Endometrial microvascular endothelial cells (primary cell): ENCODE data around the gene HRCT1. TPM values are rescaled to one million over a fixed set of nuclear protein-coding genes. Genes with fewer than 3 reads are reported as not detected.

ENCODE experiments used
- in situ Hi-C: cut with HindIII; loops from 2 replicates; pipeline ENCODE4 v1.10.0; 2017; ENCODE audit warnings: low sequenced_read_pairs, low pct_unique_long_range_greater_than_20kb; ENCODE audit errors: inconsistent ontology term
- total RNA-seq: library from RNA; depleted of rRNA; stranded (reverse); fragments of >200 nt; gene quantifications from one replicate; pipeline ENCODE4 v1.2.3, GENCODE V29; 2015; ENCODE audit errors: inconsistent ontology term

Gene HRCT1
- 0.19 TPM for total RNA-seq

GRCh38 chr9:35905912-35906679 lies at the start of gene HRCT1:
TSS of gene HRCT1 (plus strand) at chr9:35906202. CDS start at chr9:35906288, 86 bp downstream.
- in situ Hi-C loops, result loop anchor here (10.0 kb wide), 1 partner anchor 119 kb away; no protein-coding TSS in a partner anchor

DNA sequence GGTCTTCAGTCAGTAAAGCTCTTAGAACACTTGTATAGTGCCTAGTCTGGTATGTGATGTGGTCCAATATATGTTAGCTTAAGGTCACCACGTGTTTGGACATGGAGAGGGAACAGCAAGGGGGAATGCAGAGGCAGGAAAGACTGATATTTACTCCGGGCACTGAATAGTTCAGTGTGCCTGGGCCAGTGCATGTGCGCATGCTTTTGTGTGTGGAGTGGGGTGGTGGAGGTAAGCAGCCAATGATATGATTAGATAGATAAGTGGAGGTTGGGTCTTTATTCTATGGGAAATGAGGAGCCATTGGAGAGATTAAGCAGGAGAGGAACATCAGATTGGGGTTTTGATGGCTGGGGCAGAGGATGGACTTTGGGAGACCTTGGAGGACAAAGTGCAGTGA lies 49.8 kb upstream of the HRCT1 start:
- in situ Hi-C loops, result no loop called here

- in situ Hi-C loops, result no loop called here
These were observed 49.1 kb upstream of the HRCT1 start for GRCh38 chr9:35856882-35857281.

GRCh38 chr9:35858458-35858857 lies 47.5 kb upstream of the HRCT1 start:
- in situ Hi-C loops, result no loop called here

- in situ Hi-C loops, result no loop called here
These were observed 46.6 kb upstream of the HRCT1 start for GRCh38 chr9:35859310-35859989.

DNA sequence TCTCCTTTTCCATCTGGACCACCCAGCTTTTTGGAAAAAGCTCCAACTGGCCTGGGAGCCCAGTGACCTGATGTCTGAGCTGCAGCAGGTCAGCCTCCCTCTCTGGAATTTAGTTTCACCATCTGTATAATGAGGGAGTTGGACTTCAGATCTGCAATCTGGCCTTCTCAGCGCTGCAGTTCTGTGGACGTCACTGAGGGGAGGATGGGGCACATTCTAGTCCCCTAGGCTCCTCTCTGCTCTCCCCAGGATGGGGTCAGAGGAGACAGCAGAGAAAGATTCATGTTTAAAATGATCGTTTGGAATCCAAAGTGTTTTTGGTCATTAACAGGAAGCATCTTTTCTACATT lies 46.0 kb upstream of the HRCT1 start:
- in situ Hi-C loops, result loop anchor here (10.0 kb wide), 1 partner anchor 45 kb away; the partner anchor contains the start of genes HINT2 and SPAG8

DNA sequence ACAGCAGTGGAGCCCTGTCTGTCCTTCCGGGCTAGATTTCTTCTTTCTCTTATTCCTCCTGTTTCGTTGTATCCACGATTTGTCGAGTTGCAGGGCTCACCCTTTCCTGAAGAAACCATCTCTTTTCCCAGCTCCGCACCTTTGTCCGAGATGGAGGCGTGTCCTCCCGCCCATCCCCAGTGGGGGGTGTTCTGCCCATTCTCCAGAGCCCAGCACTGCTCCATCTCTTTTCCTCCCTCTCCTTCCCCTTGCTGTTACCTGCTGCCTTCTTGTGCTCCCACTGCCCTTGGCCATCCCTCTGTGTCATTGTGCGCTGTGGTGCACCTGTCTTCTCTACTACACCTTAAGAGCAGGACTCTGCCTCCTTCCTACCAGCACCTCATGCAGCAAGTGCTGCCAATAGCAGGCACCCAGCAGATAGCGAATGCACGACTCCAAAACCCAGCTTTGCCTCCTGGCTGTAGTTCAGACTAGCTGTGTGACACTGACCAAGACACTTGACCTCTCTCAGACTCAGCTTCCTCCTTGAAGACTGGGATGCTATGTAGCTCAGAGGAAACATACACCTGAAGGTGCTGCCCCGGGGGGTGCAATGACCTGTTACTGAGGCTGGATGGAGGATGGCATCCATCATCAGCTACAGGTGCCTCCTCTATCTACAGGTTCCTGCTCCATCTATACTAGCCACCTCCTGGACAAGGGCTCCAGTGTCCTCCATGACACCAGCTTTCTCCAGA lies 44.7 kb upstream of the HRCT1 start:
- in situ Hi-C loops, result loop anchor here (10.0 kb wide), 1 partner anchor 47 kb away; the partner anchor contains the start of genes HINT2 and SPAG8

DNA sequence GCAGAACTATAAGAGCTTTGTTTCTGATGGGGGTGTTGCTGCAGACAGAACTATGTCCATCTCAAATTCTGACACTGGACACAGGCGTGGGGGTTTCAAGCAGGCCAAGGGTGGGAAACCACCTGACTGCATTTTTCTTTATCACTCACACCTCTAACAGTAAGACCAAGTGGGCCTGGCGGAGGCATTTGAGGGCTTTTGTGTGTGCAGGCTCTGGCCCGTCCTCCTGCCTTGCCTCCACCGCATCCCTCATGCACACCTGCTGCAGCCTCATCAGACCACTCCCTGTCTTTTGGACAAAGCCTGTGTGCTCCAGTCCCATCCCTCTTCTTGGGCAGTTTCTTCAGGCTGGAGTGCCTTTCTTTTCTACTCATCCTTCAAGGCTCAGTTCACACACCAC lies 43.7 kb upstream of the HRCT1 start:
- in situ Hi-C loops, result loop anchor here (10.0 kb wide), 1 partner anchor 48 kb away; the partner anchor contains the start of genes HINT2 and SPAG8

DNA sequence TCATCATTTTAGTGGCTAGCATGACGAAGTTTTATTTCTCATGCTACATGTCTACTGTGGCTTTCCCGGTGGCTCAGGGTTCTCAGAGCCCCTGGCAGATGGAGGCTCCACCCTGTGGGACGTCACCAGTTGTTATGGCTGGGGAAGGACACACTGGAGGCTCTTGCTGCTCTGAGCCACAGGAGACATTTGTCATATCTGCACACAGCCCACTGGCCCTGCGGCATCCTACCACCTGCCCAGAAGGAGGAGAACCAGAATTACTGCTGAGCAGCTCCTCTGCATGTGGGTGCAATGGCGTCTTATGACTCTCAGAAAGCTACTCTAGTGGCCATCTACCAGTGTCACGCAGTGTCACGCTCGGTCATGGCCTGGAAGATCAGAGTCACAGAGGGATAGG lies 42.4 kb upstream of the HRCT1 start:
- in situ Hi-C loops, result loop anchor here (10.0 kb wide), 1 partner anchor 49 kb away; the partner anchor contains the start of genes HINT2 and SPAG8

- in situ Hi-C loops, result loop anchor here (10.0 kb wide), 1 partner anchor 50 kb away; the partner anchor contains the start of genes HINT2 and SPAG8
These were observed 41.2 kb upstream of the HRCT1 start for GRCh38 chr9:35864695-35865255.

GRCh38 chr9:35867538-35867937 lies 38.5 kb upstream of the HRCT1 start:
- in situ Hi-C loops, result loop anchor here (10.0 kb wide), 1 partner anchor 53 kb away; the partner anchor contains the start of genes HINT2 and SPAG8

GRCh38 chr9:35868933-35869332 lies 37.1 kb upstream of the HRCT1 start:
- in situ Hi-C loops, result loop anchor here (10.0 kb wide), 1 partner anchor 54 kb away; the partner anchor contains the start of genes HINT2 and SPAG8

GRCh38 chr9:35869621-35870216 lies 36.3 kb upstream of the HRCT1 start:
- in situ Hi-C loops, result loop anchor here (10.0 kb wide), 1 partner anchor 55 kb away; the partner anchor contains the start of genes HINT2 and SPAG8

DNA sequence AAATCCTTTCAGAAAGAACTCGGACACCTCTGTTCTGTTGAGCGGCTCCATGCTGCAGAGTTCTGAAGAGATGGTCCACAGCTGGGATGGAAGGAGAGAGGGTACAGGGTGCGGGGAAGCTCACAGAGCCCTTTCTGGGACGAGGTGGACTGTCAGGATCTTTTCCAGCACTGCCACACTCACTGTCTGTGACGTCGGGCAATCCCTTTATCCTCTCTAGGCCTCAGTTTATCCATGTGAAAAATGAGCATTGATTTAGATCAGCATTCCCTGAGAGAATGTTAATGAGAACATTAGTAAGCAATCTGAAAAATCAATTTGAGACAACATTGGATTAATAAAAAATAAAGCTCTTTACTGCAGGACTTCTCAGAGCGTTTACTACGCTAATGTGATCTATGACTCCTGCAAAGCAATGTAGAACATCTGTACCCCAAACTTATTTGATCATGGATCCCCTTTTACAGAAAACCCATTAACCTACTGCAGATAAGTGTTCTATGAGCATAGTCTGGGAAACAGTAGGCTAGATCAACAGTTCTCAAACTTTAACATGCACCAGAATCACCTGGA lies 35.6 kb upstream of the HRCT1 start, which contains the start of gene OR13J1:
OR13J1 (minus strand) TSS at position 51 of the 573 bp plus-strand sequence; CDS start at position 51, 0 bp downstream.
- in situ Hi-C loops, result no loop called here

GRCh38 chr9:35871545-35871944 lies 34.5 kb upstream of the HRCT1 start:
- in situ Hi-C loops, result no loop called here

- in situ Hi-C loops, result no loop called here
These were observed 33.5 kb upstream of the HRCT1 start for GRCh38 chr9:35872505-35872904.

DNA sequence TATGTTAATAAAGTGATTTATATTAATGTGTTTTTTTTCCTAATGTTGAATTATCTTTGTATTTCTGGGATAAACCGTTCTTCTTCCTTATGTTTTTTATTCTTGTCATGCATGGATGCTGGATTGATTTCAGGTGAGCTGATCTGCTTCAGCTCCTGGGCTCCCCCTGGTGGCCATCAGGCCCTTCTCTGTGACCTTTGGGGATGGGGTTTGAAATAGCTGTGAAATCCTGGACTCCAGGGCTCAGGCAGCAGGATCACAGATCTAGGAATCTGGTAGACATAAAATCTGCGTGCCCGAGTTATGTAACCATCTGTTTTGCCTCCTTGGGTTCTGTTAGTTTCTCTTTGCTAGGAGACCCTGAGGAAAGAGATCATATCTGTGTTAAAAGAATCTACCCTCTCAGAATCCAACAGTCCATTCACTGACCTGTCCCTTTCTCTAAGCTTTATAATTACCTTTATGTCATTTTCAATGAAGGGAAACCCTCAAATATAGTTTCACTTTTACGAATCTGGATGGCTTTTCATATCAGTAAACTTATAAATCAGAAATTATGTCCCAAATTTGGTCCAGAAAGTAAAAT lies 23.6 kb upstream of the HRCT1 start:
- in situ Hi-C loops, result no loop called here

DNA sequence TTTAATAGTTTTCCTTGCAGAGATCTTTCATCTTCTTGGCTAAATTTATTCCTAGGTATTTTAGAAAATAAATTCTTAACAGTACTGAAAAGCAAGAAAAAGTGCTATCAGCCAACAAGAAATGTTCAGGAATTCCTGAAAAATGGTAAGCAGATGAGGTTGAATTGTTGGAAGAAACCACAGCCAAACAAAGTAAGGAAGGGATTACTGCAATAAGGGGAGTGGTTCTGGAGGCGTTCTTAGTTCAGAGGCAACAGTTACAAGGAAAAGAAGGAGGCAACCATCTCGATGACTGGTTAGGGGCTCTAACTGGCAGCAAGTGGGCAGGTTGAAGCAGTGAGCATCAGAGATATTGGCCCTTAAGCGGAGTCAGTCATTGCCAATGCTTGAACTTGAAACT lies 23.0 kb upstream of the HRCT1 start:
- in situ Hi-C loops, result no loop called here
